T-helper 17 cell (primary cell): ENCODE measurements around the gene GPR137. TPM values are rescaled to one million over a fixed set of nuclear protein-coding genes. Genes with fewer than 3 reads are reported as not detected.
A peak's percentile ranks its signal among the peaks of the same experiment; 100 is the strongest.

Source experiments
- ATAC-seq: fragments of 150-1000 bp; cut with Tn5 transposase; 2 replicates; pipeline ENCODE4 v1.10.0; 2021; ENCODE audit warnings: mild to moderate bottlenecking, moderate library complexity
- DNase-seq, 3 donors: peaks; one replicate each; pipeline versions ENCODE4 v3.0.0 to v3.0.0-alpha.2; 2020 to 2021
- H3K9me3 ChIP-seq: one replicate; pipeline ENCODE4 v1.7.0; 2013; ENCODE audit warnings: low read length, mild to moderate bottlenecking; ENCODE audit not compliant: control insufficient read depth, poor library complexity, severe bottlenecking
- H3K27ac Mint-ChIP-seq: one replicate; pipeline ENCODE4 v1.8.0; 2022; ENCODE audit warnings: mild to moderate bottlenecking, moderate library complexity, mixed read lengths
- H3K27me3 Mint-ChIP-seq: one replicate; pipeline ENCODE4 v1.8.0; 2022; ENCODE audit warnings: mixed read lengths
- H3K36me3 Mint-ChIP-seq: one replicate; pipeline ENCODE4 v1.8.0; 2022; ENCODE audit warnings: low read depth, mixed read lengths
- H3K4me1 Mint-ChIP-seq: one replicate; pipeline ENCODE4 v1.8.0; 2022; ENCODE audit warnings: mild to moderate bottlenecking, mixed read lengths
- H3K4me3 Mint-ChIP-seq: one replicate; pipeline ENCODE4 v1.8.0; 2022; ENCODE audit warnings: mild to moderate bottlenecking, moderate library complexity, mixed read lengths
- total RNA-seq, 4 donors: library from RNA in 2 of 4; stranded (reverse) in 2 of 4; gene quantifications; one replicate each; pipeline ENCODE4 v1.2.3 and lab custom pipeline; 2022 to 2026

The GPR137 gene
- total RNA-seq, 2 donors from 2014 or later = 46.5 to 57.9 TPM

GRCh38 chr11:64276653-64277431 lies 8.8 kb upstream of the GPR137 start:
- Mint-ChIP-seq H3K4me1 (peaks cover 2% of the 10 kb centered on the region), H3K27ac (no peak overlapping the region), H3K4me3 (no peak overlapping the region), H3K27me3 (no peaks in the 10 kb centered on the region), H3K36me3 (peaks cover 4% of the 10 kb centered on the region)
- ATAC-seq = no peak
- DNase-seq = no peak
- H3K9me3 ChIP-seq = no peaks in the 10 kb centered on the region

DNA sequence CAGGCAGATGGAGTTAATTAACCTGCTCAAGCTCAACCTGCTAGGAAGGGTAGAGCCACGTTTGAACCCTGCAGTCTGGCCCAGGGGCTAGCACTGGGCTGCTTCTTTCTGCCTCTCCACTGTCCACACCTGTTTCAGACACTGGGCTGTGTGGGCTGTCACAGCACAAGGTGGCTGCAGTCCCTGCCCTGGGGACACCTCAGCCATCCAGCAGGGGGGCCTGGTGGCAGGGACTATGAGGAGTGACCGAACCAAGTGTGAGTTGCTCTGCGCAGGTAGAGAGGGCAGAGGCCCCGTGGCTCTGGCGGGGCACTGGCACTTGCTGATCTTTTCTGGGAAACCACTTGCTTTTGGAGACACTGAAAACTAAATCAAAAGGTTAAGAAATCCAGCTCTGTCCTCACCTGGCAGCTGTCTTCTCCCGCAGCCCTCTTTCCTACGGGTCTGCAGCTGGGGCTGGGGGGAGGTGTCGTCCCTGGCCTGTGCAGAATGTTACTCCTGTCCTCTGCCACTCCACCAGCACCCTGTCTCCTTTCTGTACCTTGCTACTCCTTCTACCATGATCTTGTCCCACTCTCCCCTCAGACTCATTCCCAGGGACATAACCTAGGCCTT lies 7.0 kb upstream of the GPR137 start:
- H3K9me3 ChIP-seq = no peaks in the 10 kb centered on the region
- H3K4me1 Mint-ChIP-seq = peaks cover 7% of the 10 kb centered on the region
- peaks cover 4% of the 10 kb centered on the region for H3K36me3 Mint-ChIP-seq
- peak overlapping the region; percentile 28 for H3K4me3 Mint-ChIP-seq
- DNase-seq = no peak
- no peaks in the 10 kb centered on the region for H3K27me3 Mint-ChIP-seq
- H3K27ac Mint-ChIP-seq = peak overlapping the region; percentile 86
- no peak for ATAC-seq

DNA sequence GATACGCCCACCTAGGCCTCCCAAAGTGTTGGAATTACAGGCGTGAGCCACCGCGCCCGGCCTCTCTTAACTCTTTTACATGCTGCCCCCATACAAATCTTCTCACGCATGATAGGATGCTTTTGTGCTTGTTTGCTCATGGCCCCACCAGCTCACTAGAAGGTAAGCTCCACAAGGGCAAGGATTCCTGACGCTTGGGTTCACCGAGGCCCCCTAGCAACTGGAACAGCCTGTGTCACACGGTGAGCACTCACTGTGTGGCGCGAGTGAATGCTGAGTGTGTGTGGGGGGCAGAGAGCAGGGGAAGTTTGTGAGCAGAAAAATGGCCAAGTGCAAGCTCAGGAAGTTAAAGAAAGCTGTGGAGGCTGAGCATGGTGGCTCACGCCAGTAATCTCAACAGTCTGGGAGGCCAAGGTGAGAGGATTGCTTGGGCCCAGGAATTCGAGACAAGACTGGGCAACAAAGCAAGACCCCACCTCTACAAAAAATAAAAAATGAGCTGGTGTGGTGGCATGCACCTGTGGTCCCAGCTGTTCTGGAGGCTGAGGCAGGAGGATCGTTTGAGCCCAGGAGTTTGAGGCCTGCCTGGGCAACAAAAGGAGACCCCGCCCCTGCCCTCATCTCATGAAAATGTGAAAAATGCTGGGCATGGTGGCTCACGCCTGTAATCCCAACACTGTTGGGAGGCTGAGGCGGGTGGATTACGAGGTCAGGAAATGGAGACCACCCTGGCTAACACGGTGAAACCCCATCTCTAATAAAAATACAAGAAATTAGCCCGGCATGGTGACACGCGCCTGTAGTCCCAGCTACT lies 3.5 kb upstream of the GPR137 start:
- peak overlapping the region; percentile 15 for H3K4me3 Mint-ChIP-seq
- no peak for ATAC-seq
- no peaks in the 10 kb centered on the region for H3K9me3 ChIP-seq

GRCh38 chr11:64283092-64283491 lies 2.6 kb upstream of the GPR137 start:
- no peak for ATAC-seq
- H3K4me3 Mint-ChIP-seq = peak overlapping the region; percentile 21
- DNase-seq = no peak
- no peaks in the 10 kb centered on the region for H3K27me3 Mint-ChIP-seq
- no peaks in the 10 kb centered on the region for H3K9me3 ChIP-seq
- H3K27ac Mint-ChIP-seq = peak overlapping the region; percentile 94
- peaks cover 4% of the 10 kb centered on the region for H3K36me3 Mint-ChIP-seq
- peaks cover 20% of the 10 kb centered on the region for H3K4me1 Mint-ChIP-seq

More for the DNA sequence above, 3.5 kb upstream of the GPR137 start:
- peaks cover 4% of the 10 kb centered on the region for H3K36me3 Mint-ChIP-seq
- peaks cover 20% of the 10 kb centered on the region for H3K4me1 Mint-ChIP-seq
- peak overlapping the region; percentile 94 for H3K27ac Mint-ChIP-seq
- H3K27me3 Mint-ChIP-seq = no peaks in the 10 kb centered on the region
- DNase-seq = no peak

- Mint-ChIP-seq H3K27me3 (no peaks in the 10 kb centered on the region), H3K4me1 (peaks cover 20% of the 10 kb centered on the region), H3K36me3 (no peaks in the 10 kb centered on the region), H3K27ac (peak within 1 kb of the TSS; percentile 94), H3K4me3 (peak within 1 kb of the TSS; percentile 89)
- ATAC-seq (peak; percentile 81), DNase-seq (peak; percentile 84 to 92 (median 92))
- no peaks in the 10 kb centered on the region for H3K9me3 ChIP-seq
Measured at GRCh38 chr11:64284048-64284961, 1.3 kb upstream of the GPR137 start, which contains the start of gene BAD. TSS of gene BAD (minus strand) at chr11:64284665. CDS start at chr11:64284368, 297 bp downstream.

DNA sequence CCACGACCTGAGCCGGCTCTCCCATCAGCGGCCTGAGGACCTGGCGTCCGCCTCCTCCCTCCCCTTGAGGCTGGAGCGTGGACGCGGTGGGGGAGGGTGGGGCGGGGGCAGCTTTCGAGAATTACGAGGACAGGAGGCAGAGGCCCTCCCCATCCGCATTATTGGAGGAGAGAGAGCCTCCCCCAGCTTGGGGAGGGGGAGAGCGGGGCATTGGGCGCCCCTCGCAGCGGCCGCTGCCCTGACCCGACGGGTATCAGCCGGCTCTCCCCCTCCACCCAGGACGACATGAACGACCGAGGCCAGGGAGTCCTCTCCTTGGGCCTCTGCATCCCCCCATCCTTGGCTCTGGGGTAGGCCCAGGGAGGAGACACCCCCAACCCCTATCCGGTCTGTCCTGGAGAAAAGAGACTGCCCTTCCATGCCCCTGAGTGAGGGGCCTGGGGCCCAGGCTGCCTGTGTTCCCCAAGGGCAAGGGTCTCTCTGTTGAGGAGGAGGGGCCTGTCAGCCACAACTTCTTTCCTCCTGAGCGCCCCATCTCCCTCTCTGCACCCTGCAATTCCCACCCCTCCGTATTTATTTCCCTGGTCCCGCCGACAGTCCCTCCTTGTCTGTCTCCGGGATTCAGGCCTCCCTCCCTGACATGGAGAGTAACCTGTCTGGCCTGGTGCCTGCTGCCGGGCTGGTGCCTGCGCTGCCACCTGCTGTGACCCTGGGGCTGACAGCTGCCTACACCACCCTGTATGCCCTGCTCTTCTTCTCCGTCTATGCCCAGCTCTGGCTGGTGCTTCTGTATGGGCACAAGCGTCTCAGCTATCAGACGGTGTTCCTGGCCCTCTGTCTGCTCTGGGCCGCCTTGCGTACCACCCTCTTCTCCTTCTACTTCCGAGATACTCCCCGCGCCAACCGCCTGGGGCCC lies 495 bp downstream of the GPR137 start:
- peak overlapping the region; percentile 95 for H3K27ac Mint-ChIP-seq
- H3K4me1 Mint-ChIP-seq = peaks cover 24% of the 10 kb centered on the region
- H3K9me3 ChIP-seq = no peaks in the 10 kb centered on the region
- H3K27me3 Mint-ChIP-seq = peaks cover 8% of the 10 kb centered on the region
- H3K4me3 Mint-ChIP-seq = peak overlapping the region; percentile 89
- no peak for DNase-seq
- ATAC-seq = no peak
- peaks cover 2% of the 10 kb centered on the region for H3K36me3 Mint-ChIP-seq

GRCh38 chr11:64286801-64287159 lies 1.1 kb downstream of the GPR137 start:
- H3K9me3 ChIP-seq = no peaks in the 10 kb centered on the region
- H3K36me3 Mint-ChIP-seq = peaks cover 2% of the 10 kb centered on the region
- peaks cover 8% of the 10 kb centered on the region for H3K27me3 Mint-ChIP-seq
- peak overlapping the region; percentile 95 for H3K27ac Mint-ChIP-seq
- H3K4me1 Mint-ChIP-seq = peaks cover 23% of the 10 kb centered on the region
- ATAC-seq (no peak), DNase-seq (no peak)
- H3K4me3 Mint-ChIP-seq = peak overlapping the region; percentile 85

- ATAC-seq (no peak), DNase-seq (no peak)
- H3K9me3 ChIP-seq = no peaks in the 10 kb centered on the region
- Mint-ChIP-seq H3K27ac (peak overlapping the region; percentile 29), H3K27me3 (peaks cover 10% of the 10 kb centered on the region), H3K36me3 (peaks cover 2% of the 10 kb centered on the region), H3K4me1 (peaks cover 22% of the 10 kb centered on the region), H3K4me3 (no peak overlapping the region)
Measured at GRCh38 chr11:64287676-64288352, 2.2 kb downstream of the GPR137 start.

DNA sequence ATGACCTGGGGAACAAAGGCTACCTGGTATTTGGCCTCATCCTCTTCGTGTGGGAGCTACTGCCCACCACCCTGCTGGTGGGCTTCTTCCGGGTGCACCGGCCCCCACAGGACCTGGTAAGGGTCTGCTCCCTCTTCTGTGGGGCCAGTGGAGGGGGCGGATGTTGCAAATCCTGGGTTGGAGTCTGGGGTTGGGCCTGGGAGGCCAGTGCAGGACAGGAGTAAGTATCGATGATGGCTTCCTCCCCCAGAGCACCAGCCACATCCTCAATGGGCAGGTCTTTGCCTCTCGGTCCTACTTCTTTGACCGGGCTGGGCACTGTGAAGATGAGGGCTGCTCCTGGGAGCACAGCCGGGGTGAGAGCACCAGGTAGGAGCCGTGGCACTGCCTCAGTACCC lies 2.7 kb downstream of the GPR137 start:
- no peak for ATAC-seq
- DNase-seq = no peak
- peaks cover 20% of the 10 kb centered on the region for H3K4me1 Mint-ChIP-seq
- H3K27ac Mint-ChIP-seq = peak overlapping the region; percentile 29
- peaks cover 15% of the 10 kb centered on the region for H3K27me3 Mint-ChIP-seq
- H3K4me3 Mint-ChIP-seq = no peak overlapping the region
- H3K9me3 ChIP-seq = no peaks in the 10 kb centered on the region
- peaks cover 2% of the 10 kb centered on the region for H3K36me3 Mint-ChIP-seq

DNA sequence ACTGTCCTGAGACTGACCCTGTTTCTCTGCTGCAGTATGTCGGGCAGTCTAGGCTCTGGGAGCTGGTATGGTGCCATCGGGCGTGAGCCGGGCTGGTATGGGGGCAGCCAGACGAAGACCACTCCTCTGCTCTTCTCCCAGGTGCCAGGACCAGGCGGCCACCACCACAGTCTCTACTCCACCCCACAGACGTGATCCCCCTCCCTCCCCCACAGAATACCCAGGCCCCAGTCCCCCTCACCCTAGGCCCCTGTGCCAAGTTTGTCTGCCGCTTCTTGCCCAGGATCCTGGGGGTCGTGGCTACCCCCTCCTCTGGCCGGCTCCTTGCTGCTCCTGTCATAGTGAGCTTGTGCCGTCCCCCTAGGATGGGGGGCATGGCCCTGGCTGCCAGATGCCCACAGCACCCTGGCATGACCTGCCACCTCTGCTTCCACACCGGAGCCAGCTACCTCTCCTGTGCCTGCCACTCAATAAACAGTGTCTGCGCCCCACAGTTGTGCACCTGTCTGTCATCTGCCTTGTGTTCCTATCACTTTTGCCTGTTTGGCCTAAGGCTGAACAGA lies 3.4 kb downstream of the GPR137 start:
- Mint-ChIP-seq H3K36me3 (peaks cover 2% of the 10 kb centered on the region), H3K4me3 (peak overlapping the region; percentile 3), H3K27ac (no peak overlapping the region), H3K27me3 (peaks cover 23% of the 10 kb centered on the region), H3K4me1 (peaks cover 20% of the 10 kb centered on the region)
- ATAC-seq (no peak), DNase-seq (no peak)
- no peaks in the 10 kb centered on the region for H3K9me3 ChIP-seq
